A549 treated with CpdA at 1 μM for 4 hours (cell line): ENCODE data around the gene C4BPB. TPM values are rescaled to one million over a fixed set of nuclear protein-coding genes. Genes with fewer than 3 reads are reported as not detected.

Experiments used
- total RNA-seq: library from RNA; stranded (reverse); fragments of 200-300 nt; extraction: Qiagen RNA extraction; gene quantifications from 5 replicates; pipeline ENCODE4 v1.2.3, GENCODE V29; 2022; ENCODE audit warnings: low read depth

C4BPB gene
- 0.92 to 1.4 TPM (median 1.2 TPM) in 5 replicates for total RNA-seq

GRCh38 chr1:207088701-207089626 lies at the start of gene C4BPB:
TSS of gene C4BPB (plus strand) at chr1:207088860. CDS start at chr1:207089532, 672 bp downstream.

GRCh38 chr1:207051191-207051943 lies 37.3 kb upstream of the C4BPB start, which contains the start of gene YOD1:
TSS of gene YOD1 (minus strand) at chr1:207051208. CDS start at chr1:207051030, 178 bp downstream.

GRCh38 chr1:207052911-207053769 lies 35.5 kb upstream of the C4BPB start, which contains the start of gene PFKFB2:
TSS of gene PFKFB2 (plus strand) at chr1:207053275. CDS start at chr1:207054718, 1,443 bp downstream.

GRCh38 chr1:207103892-207104373 lies 15.3 kb downstream of the C4BPB start, which contains the start of gene C4BPA:
TSS of gene C4BPA (plus strand) at chr1:207104233. CDS start at chr1:207113026, 8,793 bp downstream.

Other genes starting within 250 kb of the C4BPB start
- not detected in 5 replicates for gene IL20, start 223.2 kb upstream of the C4BPB start, total RNA-seq
- 0.24 to 0.57 TPM (median 0.40 TPM) in 4 of 5 replicates, not detected in the other for gene IL24, start 191.4 kb upstream of the C4BPB start, total RNA-seq
- 3.9 to 6.6 TPM (median 3.9 TPM) in 5 replicates for gene FCMR, start 166.9 kb upstream of the C4BPB start, total RNA-seq
- not detected in 5 replicates for gene PIGR, start 142.4 kb upstream of the C4BPB start, total RNA-seq
- not detected in 5 replicates for gene FCAMR, start 118.4 kb upstream of the C4BPB start, total RNA-seq
- 2.6 to 3.5 TPM (median 2.9 TPM) in 5 replicates for gene C1orf116, start 56.1 kb upstream of the C4BPB start, total RNA-seq
- gene YOD1, start 37.7 kb upstream of the C4BPB start, total RNA-seq = 5.0 to 7.0 TPM (median 5.6 TPM) in 5 replicates
- gene PFKFB2, start 35.6 kb upstream of the C4BPB start, total RNA-seq = 4.4 to 7.1 TPM (median 5.2 TPM) in 5 replicates
- 0.44 to 1.5 TPM (median 0.59 TPM) in 5 replicates for gene C4BPA, start 15.4 kb downstream of the C4BPB start, total RNA-seq
- 98.0 to 135 TPM (median 116 TPM) in 5 replicates for gene CD55, start 232.8 kb downstream of the C4BPB start, total RNA-seq